HEK293 (cell line): Measurements from ENCODE around the gene PSMB11.
A peak's percentile ranks its signal among the peaks of the same experiment; 100 is the strongest.

Experiments
- EGR2 ChIP-seq: fragments of 450-650 bp; formaldehyde crosslinking; IDR thresholded peaks from 2 replicates; pipeline ENCODE4 v1.5.1; 2016; ENCODE audit warnings: low read depth, missing biosample characterization, missing genetic modification characterization
- KLF9 ChIP-seq: fragments of 450-650 bp; formaldehyde crosslinking; IDR thresholded peaks from 2 replicates; pipeline ENCODE4 v1.5.1; 2016; ENCODE audit warnings: missing biosample characterization, missing genetic modification characterization, low read depth
- OVOL3 ChIP-seq: fragments of 450-650 bp; formaldehyde crosslinking; IDR thresholded peaks from 2 replicates; pipeline ENCODE4 v1.5.1; 2016; ENCODE audit warnings: missing biosample characterization, missing genetic modification characterization
- PRDM6 ChIP-seq: fragments of 450-650 bp; formaldehyde crosslinking; IDR thresholded peaks from 2 replicates; pipeline ENCODE4 v1.5.1; 2017; ENCODE audit warnings: missing biosample characterization, missing genetic modification characterization
- SP3 ChIP-seq: fragments of 450-650 bp; formaldehyde crosslinking; IDR thresholded peaks from 2 replicates; pipeline ENCODE4 v1.5.1; 2016; ENCODE audit warnings: missing biosample characterization, missing genetic modification characterization
- TRIM28 ChIP-seq: IDR thresholded peaks from 2 replicates; pipeline ENCODE4 v1.6.1; 2011; ENCODE audit warnings: low read length, control low read depth, borderline replicate concordance
- YY1 ChIP-seq: fragments of 450-650 bp; formaldehyde crosslinking; IDR thresholded peaks from 2 replicates; pipeline ENCODE4 v1.5.1; 2018; ENCODE audit warnings: missing biosample characterization, missing genetic modification characterization
- ZBTB11 ChIP-seq: fragments of 450-650 bp; formaldehyde crosslinking; conservative IDR thresholded peaks from 2 replicates; pipeline ENCODE4 v1.5.1; 2016; ENCODE audit warnings: low read depth, missing biosample characterization, missing genetic modification characterization
- ZBTB17 ChIP-seq: fragments of 450-650 bp; formaldehyde crosslinking; IDR thresholded peaks from 2 replicates; pipeline ENCODE4 v1.5.1; 2016; ENCODE audit warnings: missing biosample characterization, missing genetic modification characterization
- ZBTB44 ChIP-seq: fragments of 450-650 bp; IDR thresholded peaks from 2 replicates; pipeline ENCODE4 v1.5.1; 2018; ENCODE audit warnings: missing biosample characterization, mild to moderate bottlenecking, missing genetic modification characterization
- ZFP37 ChIP-seq: fragments of 450-650 bp; formaldehyde crosslinking; IDR thresholded peaks from 2 replicates; pipeline ENCODE4 v1.5.1; 2016; ENCODE audit warnings: missing biosample characterization, missing genetic modification characterization
- ZNF10 ChIP-seq: fragments of 450-650 bp; formaldehyde crosslinking; IDR thresholded peaks from 2 replicates; pipeline ENCODE4 v1.5.1; 2017; ENCODE audit warnings: missing biosample characterization, missing genetic modification characterization
- ZNF121 ChIP-seq: fragments of 450-650 bp; formaldehyde crosslinking; IDR thresholded peaks from 2 replicates; pipeline ENCODE4 v1.5.1; 2016; ENCODE audit warnings: missing biosample characterization, missing genetic modification characterization
- ZNF146 ChIP-seq: fragments of 450-650 bp; formaldehyde crosslinking; IDR thresholded peaks from 2 replicates; pipeline ENCODE4 v1.5.1; 2016; ENCODE audit warnings: missing biosample characterization, missing genetic modification characterization
- ZNF19 ChIP-seq: fragments of 450-650 bp; formaldehyde crosslinking; IDR thresholded peaks from 2 replicates; pipeline ENCODE4; 2016; ENCODE audit warnings: missing biosample characterization, missing genetic modification characterization, low read depth
- ZNF2 ChIP-seq: fragments of 450-650 bp; formaldehyde crosslinking; IDR thresholded peaks from 2 replicates; pipeline ENCODE4 v1.5.1; 2016; ENCODE audit warnings: missing biosample characterization, missing genetic modification characterization
- ZNF221 ChIP-seq: fragments of 450-650 bp; formaldehyde crosslinking; IDR thresholded peaks from 2 replicates; pipeline ENCODE4 v1.5.1; 2017; ENCODE audit warnings: missing biosample characterization, missing genetic modification characterization, borderline replicate concordance
- ZNF311 ChIP-seq: fragments of 450-650 bp; formaldehyde crosslinking; IDR thresholded peaks from 2 replicates; pipeline ENCODE4 v1.5.1; 2017; ENCODE audit warnings: missing biosample characterization, missing genetic modification characterization, borderline replicate concordance
- ZNF366 ChIP-seq: fragments of 450-650 bp; formaldehyde crosslinking; conservative IDR thresholded peaks from 2 replicates; pipeline ENCODE4 v1.5.1; 2016; ENCODE audit warnings: missing biosample characterization, missing genetic modification characterization
- ZNF394 ChIP-seq: fragments of 450-650 bp; formaldehyde crosslinking; IDR thresholded peaks from 2 replicates; pipeline ENCODE4 v1.5.1; 2016; ENCODE audit warnings: missing biosample characterization, missing genetic modification characterization, mild to moderate bottlenecking, moderate library complexity, borderline replicate concordance
- ZNF518A ChIP-seq: fragments of 450-650 bp; formaldehyde crosslinking; conservative IDR thresholded peaks from 2 replicates; pipeline ENCODE4 v1.5.1; 2016; ENCODE audit warnings: low read depth, missing biosample characterization, missing genetic modification characterization
- ZNF521 ChIP-seq: fragments of 450-650 bp; formaldehyde crosslinking; IDR thresholded peaks from 2 replicates; pipeline ENCODE4 v1.5.1; 2017; ENCODE audit warnings: missing biosample characterization, mild to moderate bottlenecking, missing genetic modification characterization
- ZNF529 ChIP-seq: fragments of 450-650 bp; formaldehyde crosslinking; IDR thresholded peaks from 2 replicates; pipeline ENCODE4 v1.5.1; 2017; ENCODE audit warnings: missing genetic modification characterization, missing biosample characterization; ENCODE audit not compliant: insufficient replicate concordance
- ZNF558 ChIP-seq: fragments of 450-650 bp; formaldehyde crosslinking; IDR thresholded peaks from 2 replicates; pipeline ENCODE4 v1.5.1; 2016; ENCODE audit warnings: missing biosample characterization, missing genetic modification characterization
- ZNF600 ChIP-seq: fragments of 450-650 bp; formaldehyde crosslinking; IDR thresholded peaks from 2 replicates; pipeline ENCODE4 v1.5.1; 2016; ENCODE audit warnings: missing biosample characterization, missing genetic modification characterization
- ZNF610 ChIP-seq: fragments of 450-650 bp; formaldehyde crosslinking; IDR thresholded peaks from 2 replicates; pipeline ENCODE4 v1.5.1; 2016; ENCODE audit warnings: missing biosample characterization, missing genetic modification characterization, borderline replicate concordance
- ZNF660 ChIP-seq: fragments of 450-650 bp; IDR thresholded peaks from 2 replicates; pipeline ENCODE4 v1.5.1; 2018; ENCODE audit warnings: missing biosample characterization, mild to moderate bottlenecking, missing genetic modification characterization
- ZNF768 ChIP-seq: fragments of 450-650 bp; formaldehyde crosslinking; IDR thresholded peaks from 2 replicates; pipeline ENCODE4 v1.5.1; 2018; ENCODE audit warnings: missing biosample characterization, mild to moderate bottlenecking, missing genetic modification characterization
- ZNF776 ChIP-seq: fragments of 450-650 bp; formaldehyde crosslinking; IDR thresholded peaks from 2 replicates; pipeline ENCODE4 v1.5.0; 2017; ENCODE audit warnings: missing biosample characterization, missing genetic modification characterization, borderline replicate concordance
- ZNF837 ChIP-seq: fragments of 450-650 bp; formaldehyde crosslinking; IDR thresholded peaks from 2 replicates; pipeline ENCODE4 v1.5.1; 2016; ENCODE audit warnings: missing biosample characterization, missing genetic modification characterization

PSMB11 gene

GRCh38 chr14:23068789-23069412, 26.9 kb downstream of the PSMB11 start (continued):
- TF ChIP-seq ZBTB11 (tag by site-specific recombination) = peak; percentile 78
- no peak for TF ChIP-seq ZNF146 (tag by site-specific recombination)
- TF ChIP-seq ZNF521 (tag by site-specific recombination) = no peak
- no peak for TF ChIP-seq EGR2 (tag by site-specific recombination)
- no peak for TF ChIP-seq TRIM28
- no peak for TF ChIP-seq OVOL3 (tag by site-specific recombination)
- TF ChIP-seq ZNF768 (tag by site-specific recombination) = no peak
- no peak for TF ChIP-seq ZNF837
- no peak for TF ChIP-seq ZNF121 (tag by site-specific recombination)
- TF ChIP-seq ZNF558 = no peak
- no peak for TF ChIP-seq ZFP37 (tag by site-specific recombination)
- TF ChIP-seq ZNF529 (tag by site-specific recombination) = no peak
- TF ChIP-seq ZNF10 (tag by site-specific recombination) = no peak
- TF ChIP-seq PRDM6 (tag by site-specific recombination) = no peak
- peak; percentile 37; the same call in 1 of the 2 replicates for TF ChIP-seq ZNF610 (tag by site-specific recombination)
- TF ChIP-seq ZNF394 = peak; percentile 91
- TF ChIP-seq ZNF366 = peak; percentile 82
- TF ChIP-seq SP3 (tag by site-specific recombination) = 0 out of 2 replicates have a peak, but pooled peaks have one; percentile 18
- no peak for TF ChIP-seq ZNF776 (tag by site-specific recombination)
- TF ChIP-seq ZBTB44 (tag by site-specific recombination) = no peak
- TF ChIP-seq ZNF660 (tag by site-specific recombination) = peak; percentile 39; the same call in 1 of the 2 replicates
- no peak for TF ChIP-seq ZNF518A (tag by site-specific recombination)
- no peak for TF ChIP-seq ZNF19 (tag by site-specific recombination)
- TF ChIP-seq KLF9 (tag by site-specific recombination) = no peak
- no peak for TF ChIP-seq ZNF311 (tag by site-specific recombination)
- peak; percentile 35; the same call in 1 of the 2 replicates for TF ChIP-seq ZBTB17 (tag by site-specific recombination)
- TF ChIP-seq ZNF600 (tag by site-specific recombination) = no peak
- peak; percentile 37; the same call in 1 of the 2 replicates for TF ChIP-seq ZNF2 (tag by site-specific recombination)
- TF ChIP-seq YY1 (tag by site-specific recombination) = no peak
- TF ChIP-seq ZNF221 = no peak
